OCI-M2 (cell line): ENCODE measurements around the gene ZBTB46.

ENCODE experiments used
- DNase-seq: peaks from one replicate; lab custom pipeline; 2025; ENCODE audit not compliant: unreplicated experiment; lab: John Stamatoyannopoulos, UW

Gene ZBTB46

DNA sequence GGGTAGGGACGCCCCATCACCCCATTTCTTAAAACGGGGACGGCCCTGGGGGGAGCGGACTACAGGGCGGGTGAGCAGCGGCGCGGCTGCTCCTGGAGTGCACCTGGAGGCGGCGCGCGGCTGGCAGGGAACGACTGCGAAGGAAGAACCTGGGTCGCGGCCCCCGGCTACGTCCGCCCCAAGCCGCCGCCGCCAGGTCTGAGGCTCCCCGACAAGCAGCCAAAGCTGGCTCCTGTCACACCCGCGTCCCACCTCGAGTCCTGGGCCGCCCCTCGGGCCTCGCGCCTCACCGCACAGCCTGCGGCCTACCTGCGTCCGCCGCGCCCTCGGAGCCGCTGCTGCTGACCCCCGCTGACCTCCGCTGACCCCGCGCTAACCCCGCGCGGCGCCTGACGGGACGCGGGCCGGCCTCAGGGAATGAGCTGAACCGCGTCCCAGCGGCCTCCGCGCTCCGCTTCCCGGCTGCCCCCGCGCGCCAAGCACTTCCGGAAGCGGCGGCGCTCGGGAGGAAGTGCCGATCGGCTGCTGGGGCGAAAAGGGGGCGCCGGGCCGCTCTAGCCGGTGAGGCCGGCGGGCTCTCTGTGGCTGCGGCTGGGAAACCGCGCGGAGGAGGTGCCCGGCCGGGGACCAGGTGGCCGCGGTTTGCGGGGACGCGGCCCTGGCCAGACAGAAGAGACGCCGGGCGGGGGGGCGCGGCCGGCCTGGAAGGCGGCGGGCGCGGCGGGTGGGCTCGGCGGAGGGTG is 123.3 kb downstream of the ZBTB46 start, which contains the start of the genes ARFRP1 and ZGPAT:
Gene ARFRP1 (minus strand): TSS at position 419 of the 743 bp plus-strand sequence. CDS start 885 bp downstream, outside the sequence.
Gene ZGPAT (plus strand): TSS at position 482 of the 743 bp plus-strand sequence. CDS start 542 bp downstream, outside the sequence.
- DNase-seq = peak; percentile 24

DNA sequence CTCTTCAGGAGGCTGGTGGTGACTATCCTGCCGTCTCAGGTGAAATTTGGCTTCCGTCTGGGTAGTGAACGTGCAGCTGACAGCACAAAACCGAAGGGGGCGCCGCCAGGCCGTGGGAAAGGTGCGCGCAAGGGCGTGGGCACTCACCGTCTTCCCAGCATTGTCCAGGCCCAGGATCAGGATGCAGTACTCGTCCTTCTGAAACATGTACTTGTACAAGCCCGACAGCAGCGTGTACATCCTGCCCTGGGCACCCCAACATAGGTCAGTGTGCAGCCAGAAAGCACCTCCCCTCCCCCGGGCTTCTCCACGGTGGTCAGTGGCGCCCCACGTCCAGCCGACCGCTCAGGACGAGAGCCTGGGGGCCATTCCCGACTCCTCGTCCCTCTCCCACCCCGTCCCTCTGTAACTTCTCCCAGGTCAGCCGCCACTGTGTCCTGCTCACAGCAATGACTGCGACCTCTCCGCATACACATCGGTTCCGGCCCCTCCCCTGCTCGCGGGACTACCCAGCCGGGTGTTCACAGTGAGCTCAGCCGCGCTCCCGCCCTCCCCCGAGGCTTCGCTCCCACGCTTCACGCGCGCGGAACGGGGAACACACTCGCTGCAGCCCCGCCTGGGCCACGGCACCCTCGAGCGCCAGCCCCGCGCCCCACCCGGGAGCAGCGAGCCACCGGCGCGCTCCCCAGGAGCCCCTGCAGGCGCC is 124.1 kb downstream of the ZBTB46 start:
- no peak for DNase-seq

DNA sequence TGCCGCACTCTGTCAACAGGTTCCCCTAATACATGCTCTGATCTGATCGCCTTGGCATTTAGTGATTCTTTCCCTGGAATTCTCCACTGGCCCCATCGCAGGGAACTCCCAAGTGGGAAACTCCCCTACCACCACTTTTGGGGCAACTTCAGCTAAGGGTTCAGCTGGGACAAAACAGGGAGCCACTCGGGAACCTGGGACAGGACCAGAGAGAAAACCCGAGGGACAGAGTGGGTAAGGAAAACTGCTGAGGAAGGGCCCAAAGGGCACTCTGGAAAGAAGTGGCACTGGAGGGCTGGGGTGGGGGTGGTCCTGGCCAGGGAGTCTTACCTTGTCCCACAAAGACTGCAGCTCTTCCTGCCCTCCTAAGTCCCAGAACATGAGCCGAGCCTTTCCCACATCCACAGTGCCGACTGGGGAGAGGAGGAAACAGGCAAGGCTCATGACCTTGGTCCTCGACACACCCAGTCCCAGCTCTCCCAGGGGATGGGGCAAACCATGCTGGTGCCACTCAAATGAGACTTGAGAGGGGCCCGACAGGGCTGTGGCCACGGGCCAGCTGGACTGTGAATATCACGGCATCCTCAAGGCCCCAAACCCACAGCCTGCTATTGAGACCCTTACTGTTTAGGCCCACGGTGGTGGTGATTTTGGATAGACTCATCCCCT is 124.9 kb downstream of the ZBTB46 start:
- DNase-seq = no peak

DNA sequence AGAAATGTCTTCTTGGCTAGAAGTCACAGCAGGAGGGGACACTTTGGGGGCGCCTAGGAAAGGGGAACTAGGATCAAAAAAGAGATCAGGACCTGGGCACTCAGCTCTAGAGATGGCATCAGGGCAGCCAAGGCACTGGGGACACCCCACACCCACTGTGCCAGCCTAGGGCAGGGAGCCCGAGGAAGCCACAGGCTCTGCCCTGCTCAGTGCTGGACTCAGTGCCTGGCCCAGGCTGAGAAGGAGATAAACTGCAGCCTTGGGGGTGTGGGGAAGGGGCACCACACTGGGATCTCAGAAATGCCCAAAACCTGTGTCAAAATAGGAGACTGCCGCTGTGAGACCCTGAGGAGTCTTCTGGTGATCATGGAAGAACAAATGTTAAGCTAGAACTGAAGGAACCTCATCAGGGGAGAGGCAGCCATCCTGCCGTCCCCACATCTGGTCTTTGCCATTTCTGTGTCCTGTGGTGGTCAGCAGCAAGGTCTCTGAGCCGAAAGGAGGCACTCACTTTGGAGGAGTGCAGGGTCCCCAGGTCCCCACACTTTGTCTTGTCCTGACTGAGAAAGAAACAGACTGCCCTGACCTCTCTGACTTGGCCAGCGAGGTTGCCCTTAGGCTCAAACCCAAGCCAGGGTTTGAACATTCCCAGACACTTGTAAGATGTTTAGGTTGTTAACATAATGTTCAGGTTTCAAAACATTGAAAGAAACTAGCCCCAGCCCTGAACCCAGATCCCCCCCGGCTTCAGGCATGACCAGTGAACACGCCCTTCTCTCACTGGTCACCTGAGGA is 125.6 kb downstream of the ZBTB46 start:
- no peak for DNase-seq

DNA sequence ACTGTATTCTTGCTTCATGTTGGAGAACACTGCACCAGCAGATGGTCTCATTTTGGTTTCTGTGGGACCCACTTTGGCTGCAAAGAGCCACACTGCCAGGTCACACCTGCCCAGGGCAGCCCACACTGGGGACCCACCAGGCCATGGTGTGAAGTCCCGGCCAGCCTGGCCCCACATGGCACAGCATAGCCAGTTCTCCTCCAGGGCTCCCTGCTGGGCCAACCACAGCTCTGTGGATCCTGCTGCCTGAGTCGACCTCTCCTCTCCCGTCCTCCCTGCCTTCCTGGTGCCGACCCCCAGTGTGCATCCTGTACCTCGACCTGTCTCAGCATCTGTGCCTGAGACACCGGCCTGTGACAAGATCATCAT is 126.3 kb downstream of the ZBTB46 start:
- DNase-seq = no peak

DNA sequence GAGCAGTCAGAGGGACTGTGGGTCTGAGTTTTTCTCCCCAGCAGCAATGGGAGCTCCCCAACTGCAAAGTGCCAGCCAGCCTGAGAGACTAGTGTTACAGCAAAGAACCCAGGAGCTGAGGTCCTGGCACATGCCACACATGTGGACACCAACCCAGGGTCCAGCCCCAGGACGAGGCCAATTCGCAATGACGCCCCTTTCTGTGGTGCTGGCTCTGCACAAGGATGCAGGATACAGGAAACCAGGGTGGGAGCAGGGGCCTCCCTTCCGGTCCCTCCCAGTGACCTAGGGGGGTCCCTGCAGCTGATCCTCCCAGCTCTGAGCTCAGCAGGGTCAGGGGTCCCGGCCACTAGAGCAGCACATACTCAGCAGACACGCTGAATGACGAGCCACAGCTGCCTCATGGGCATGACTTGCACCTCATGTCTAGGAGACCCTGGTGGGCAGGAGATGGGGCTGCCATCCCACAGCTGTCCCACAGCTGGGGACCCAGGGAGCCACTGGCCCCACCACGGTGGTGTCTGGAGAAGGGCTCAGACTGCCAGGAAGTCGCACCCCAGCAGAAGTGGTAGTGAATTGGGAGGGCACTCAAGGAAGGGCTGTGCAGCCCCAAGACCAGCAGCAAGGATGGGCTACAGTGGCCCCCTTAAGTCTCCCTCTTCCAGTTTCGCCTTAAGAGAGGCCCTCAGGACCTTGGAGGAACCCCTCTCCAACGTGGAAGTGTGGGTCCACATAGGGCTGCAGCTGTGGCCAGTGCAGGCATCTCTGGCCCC is 126.9 kb downstream of the ZBTB46 start:
- no peak for DNase-seq

DNA sequence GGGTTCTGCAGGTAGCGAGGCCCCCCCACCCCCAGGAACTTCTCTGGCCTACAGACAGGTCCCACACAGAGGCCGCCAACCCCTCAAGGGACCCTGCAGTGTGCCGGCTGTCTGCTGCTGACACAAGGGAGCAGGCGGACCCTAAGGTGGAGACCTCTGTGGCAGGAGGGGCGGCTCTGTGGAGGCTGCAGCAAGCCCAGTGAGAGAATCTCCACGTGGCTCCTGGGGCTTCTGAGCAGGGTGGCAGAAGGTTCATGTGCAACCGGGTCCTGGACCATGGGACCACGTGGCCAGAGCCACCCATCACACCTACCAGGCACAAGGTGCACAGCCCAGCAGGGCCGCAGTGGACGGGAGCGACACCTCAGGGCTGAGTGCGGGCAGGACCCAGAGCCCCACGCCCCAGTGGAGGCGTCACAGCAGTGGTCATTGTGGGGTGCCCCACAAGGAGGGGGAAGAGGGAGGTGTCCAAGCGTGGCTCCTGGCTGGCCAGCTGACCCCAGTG is 127.5 kb downstream of the ZBTB46 start:
- no peak for DNase-seq

DNA sequence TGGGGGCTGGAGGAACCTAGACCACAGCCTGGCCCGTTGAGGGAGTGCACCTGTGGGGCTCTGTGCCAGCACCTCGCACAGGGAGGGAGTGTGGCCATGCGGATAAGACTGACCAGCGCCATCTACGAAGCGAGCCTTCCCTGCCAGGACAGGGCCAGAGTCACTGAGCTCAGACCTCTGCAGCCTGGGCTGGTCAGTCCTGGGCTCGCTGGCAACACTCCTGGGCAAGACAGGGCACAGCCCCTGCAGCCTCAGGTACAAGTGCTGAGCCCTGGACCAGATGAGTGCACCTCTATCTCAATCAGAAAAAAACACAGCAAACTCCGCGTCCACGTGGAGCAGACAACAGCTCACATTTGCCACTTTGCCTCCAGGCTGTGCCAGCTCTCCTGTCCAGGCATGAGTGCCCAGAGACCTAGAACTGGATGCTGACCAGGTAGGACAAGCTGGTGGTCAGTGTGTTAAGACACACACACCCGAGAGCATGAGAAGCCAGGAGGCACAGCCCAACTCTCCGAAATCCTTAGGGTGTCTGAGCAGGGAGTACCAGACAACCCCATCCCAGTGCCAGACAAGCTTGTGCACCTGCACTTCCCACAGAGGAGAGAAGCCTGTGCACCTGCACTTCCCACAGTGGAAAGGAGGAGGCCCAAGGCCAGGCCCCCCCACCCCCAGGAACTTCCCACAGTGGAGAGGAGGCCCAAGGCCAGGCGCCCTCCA is 128.2 kb downstream of the ZBTB46 start:
- no peak for DNase-seq

DNA sequence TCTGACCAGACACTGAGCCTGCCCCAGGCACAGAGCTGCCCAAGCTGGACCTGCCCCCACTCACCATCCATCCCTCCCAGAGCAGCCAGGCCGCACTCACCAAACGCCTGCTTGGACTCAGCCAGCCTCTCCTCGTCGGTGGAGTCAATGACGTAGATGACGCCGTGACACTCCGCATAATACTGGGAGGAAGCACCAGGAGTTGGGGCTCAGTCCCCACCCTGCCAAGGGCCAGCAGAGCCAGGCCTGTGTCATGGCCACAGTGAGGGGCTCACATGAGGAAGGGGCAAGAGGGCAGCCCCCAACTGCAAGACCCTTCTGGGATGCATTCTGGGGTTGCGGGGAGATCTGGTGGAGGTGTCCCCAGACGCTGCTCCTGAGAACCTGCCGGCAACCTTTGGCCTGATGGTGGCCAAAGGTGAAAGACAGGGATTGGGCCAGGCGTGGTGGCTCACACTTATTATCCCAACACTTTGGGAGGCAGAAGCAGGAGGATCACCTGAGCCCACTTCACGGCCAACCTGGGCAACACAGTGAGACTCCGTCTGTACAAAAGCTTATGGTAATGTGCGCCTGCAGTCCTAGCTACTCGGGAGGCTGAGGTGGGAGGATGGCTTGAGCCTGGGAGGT is 128.9 kb downstream of the ZBTB46 start:
- DNase-seq = no peak

DNA sequence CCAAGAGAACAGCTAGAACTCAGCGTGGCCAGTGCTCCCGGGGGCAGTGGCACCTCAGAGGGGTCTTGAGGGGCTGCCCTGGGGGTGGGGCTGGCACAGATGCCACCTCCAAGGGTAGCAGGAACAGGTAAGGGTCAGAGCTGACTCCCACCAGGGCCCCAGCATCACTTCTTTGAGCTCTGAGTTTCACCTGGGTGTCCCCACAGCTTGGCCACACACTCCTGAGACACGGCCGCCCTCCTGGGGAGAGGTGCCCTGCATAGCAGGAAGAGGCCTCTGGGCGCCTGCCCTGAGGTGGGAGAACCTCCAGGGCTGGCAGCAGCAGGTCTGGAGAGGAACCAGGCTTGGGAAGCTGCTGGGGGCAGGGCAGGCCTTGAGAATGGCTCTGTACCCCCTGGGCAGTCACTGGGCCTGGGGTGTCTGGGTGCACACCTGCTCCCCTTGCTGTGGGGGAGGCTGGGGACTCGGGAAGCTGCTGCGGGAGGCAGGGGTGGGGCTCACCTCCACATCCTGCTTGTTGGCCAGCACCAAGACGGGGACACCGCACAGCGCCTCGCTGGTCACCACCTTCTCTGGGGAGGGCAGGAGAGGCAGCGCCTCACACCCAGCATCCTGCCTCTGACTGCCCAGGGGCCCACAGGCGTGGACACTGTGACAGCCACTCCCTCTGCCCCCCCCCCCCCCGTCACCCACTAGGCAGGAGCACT is 129.6 kb downstream of the ZBTB46 start:
- DNase-seq = no peak

DNA sequence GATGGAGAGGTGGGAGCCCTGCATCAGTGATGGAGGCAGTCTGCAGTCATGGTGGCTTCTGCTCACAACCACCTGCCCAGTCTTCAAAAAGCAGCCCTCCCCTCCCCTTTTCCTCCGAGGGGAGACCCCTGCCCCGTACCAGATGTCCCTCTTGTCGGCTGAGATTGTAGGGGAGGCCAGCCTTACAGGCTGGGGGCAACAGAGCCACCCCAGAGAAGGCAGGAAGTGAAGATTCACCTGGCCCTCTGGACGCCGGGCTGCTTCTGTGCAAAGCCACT is 130.1 kb downstream of the ZBTB46 start:
- no peak for DNase-seq

DNA sequence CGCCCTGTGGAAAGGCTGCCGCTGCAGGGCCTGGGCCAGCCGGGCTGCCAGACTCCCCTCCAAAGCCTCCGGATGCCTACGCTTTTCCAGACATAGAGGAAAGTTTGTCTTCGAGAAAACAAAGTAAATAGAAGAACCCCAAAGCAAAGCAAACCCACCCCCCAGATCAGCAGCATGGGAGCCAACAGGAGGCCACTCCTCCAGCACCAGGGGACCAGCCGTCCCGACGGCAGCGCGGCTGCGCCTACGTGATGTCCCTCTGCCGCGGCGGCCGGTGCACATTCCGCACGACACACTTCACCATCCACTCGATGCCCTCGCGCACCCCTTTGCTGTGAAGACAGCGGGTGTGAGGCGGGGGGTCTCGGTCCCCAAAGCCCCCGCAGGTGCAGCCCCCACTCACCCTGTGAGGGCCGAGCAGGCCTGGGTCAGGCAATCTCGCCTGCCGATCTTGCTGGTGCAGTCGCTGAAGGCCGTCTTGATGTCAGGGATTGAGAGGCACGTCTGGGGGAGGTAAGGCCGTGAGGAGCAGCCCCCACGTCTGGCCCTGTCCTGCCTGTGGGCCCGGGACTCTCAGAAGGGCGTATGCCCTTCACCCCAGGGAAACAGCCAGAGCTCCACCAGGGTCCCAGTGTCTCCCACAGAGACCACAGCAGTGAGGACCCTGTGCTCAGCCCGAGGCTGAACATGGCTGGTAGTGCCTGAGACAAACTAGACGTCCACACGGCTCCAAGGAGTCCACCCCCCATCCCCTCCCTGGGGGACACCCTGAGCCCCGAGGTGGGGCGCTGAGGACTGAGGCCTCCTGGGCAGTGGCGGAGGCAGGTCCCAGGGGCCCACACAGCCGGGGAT is 130.6 kb downstream of the ZBTB46 start:
- DNase-seq = no peak

DNA sequence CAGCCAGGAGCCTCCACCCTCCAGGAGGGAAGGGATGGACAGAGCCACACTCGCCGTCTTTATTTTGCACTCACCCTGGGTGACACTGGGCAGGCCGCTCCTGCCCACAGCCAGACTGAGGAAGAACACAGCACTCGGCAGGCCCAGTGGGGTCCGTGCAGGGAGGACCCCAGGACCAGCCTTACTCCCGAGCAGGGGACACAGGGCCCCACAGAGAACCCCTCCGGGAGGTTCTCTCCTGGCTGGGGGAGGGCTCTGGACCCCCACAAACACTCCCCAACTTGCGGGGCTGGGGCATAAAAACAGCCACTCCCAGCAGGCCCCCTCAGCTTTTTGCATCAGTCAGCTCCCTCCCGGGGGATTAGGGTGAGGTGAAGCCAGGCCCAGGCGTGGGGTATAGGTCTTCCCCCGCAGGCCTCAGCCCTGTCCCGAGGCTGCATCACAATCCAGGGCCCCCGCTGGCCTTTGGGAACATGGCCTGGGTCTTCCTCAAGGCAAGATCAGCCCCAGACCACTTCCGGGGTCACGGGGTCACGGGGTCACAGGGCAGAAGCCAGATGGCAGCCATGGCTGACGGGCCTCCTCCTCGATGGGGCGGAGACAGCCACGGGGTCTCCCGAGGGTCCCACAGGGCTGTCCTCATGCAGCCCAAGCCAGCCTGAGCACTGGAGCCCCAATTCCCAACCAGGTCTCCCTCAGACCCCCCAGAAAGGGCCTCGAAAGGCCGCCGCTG is 131.4 kb downstream of the ZBTB46 start:
- no peak for DNase-seq

DNA sequence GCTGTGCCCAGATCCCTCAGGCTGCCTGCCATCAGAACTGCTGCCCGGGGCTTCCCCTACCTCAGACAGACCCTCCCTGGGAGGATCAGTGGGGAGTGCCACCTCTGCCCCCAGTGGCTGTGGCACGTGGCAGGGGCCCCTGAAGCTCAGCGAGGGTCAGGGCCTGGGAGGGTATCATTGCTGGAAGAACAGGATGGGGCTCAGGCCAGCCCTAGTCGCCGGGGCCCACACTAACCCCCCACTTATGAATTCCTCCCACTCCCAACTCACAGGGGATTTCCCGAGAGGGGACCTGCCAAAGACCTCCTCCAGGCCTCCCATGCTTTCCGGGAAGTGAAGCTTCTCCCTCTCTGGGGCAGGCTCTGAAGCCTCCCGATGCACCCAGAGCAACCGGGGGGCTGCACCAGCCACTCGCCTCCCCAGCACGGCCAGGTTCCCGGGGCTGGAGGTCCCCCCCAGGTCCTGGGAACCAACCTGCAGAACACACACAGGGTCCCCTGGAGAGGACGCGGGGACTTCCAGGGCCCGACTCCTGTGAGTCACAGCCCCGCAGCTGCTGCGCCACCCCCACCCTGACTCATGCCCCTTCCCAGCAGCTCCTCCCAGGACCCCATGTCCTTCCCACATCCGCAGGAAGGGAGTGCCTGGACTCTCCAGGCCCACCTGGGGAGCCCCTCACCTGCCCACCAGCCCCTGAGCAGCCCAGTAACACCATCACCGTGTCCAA is 132.2 kb downstream of the ZBTB46 start:
- DNase-seq = no peak

DNA sequence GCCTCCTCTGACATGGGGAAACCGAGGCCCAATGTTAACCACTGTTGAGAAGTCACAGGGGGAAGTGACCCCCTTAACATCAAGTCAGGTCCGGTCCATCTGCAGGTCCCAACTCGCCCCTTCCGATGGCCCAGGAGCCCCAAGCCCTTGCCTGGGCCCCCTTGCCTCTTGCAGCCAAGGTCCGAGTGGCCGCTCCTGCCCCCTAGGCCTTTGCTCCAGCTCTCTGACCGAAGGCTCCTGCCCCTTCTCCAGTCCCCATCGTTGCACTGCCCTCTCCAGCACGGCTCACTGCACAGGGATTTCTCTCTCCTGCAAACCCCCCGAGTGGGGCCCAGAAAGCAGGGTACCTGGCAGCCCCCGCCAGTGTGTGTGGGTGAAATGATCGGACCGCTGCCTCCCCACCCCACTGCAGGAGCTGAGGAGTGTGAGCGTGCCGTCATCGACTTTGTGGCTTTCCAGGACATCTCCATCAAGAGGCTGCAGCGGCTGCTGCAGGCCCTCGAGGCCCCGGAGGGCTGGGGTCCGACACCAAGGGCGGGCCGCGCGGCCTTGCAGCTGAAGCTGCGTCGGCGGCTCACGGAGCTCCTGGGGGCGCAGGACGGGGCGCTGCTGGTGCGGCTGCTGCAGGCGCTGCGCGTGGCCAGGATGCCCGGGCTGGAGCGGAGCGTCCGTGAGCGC is 133.1 kb downstream of the ZBTB46 start:
- DNase-seq = no peak

DNA sequence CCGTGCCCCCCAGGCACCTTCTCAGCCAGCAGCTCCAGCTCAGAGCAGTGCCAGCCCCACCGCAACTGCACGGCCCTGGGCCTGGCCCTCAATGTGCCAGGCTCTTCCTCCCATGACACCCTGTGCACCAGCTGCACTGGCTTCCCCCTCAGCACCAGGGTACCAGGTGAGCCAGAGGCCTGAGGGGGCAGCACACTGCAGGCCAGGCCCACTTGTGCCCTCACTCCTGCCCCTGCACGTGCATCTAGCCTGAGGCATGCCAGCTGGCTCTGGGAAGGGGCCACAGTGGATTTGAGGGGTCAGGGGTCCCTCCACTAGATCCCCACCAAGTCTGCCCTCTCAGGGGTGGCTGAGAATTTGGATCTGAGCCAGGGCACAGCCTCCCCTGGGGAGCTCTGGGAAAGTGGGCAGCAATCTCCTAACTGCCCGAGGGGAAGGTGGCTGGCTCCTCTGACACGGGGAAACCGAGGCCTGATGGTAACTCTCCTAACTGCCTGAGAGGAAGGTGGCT is 133.7 kb downstream of the ZBTB46 start:
- no peak for DNase-seq
